HG03442 (cell line): ENCODE measurements around the gene PML.
"Not testable (repeated sequence)": the region's sequence is repeated elsewhere in the genome, so short reads cannot be mapped to it uniquely, and the experiment has no call there.

ENCODE experiments used
- ATAC-seq: cut with Tn5 transposase; IDR thresholded peaks from one replicate; pipeline ENCODE4 v1.9.1; 2021; ENCODE audit warnings: mild to moderate bottlenecking, moderate library complexity; ENCODE audit not compliant: unreplicated experiment

Gene PML

DNA sequence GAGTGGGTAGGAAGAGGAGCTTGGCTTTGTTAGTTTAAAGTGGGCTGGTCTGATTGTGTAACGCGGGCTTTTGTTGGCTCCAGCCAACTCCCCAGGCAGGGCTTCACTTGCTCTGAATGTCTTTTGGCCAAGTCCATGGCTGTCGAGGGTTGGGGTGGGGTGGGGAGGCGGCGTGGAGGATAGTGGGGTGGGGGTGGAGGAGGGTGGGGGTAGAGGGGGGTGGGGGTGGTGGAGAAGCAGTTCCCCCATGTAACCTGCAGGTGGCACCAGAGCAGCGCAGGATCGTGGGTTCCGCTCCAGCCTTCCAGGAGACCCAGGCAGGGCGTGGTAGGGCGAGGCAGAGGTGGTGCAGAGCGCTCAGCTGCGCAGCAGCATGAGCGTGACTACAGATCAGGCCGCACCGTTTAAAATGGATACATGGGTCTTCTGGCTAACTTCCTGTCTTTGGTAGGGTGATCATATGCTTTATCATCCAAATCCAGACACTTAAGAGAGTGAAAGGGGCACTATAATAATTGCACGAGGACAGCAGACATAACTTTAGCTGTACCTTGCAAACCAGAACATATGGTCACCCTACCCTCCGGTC lies 59.5 kb downstream of the PML start:
- ATAC-seq, result no peak

DNA sequence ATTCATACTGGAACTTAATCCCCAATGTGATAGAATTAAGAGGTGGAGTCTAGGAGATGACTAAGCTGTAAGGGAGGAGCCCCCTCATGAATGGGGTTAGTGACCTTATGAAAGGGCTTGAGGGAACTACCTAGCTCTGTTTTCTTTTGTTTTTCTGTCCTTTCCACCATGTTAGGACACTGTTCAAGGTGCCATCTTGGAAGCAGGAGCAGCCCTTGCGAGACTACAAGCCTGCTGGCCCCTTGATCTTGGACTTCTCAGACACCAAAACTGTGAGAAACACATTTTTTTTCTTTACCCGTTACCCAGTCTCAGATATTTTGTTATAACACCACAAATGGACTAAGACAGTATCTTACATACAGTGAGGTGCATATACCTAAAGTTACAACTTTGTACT lies 61.3 kb downstream of the PML start:
- ATAC-seq, result no peak

DNA sequence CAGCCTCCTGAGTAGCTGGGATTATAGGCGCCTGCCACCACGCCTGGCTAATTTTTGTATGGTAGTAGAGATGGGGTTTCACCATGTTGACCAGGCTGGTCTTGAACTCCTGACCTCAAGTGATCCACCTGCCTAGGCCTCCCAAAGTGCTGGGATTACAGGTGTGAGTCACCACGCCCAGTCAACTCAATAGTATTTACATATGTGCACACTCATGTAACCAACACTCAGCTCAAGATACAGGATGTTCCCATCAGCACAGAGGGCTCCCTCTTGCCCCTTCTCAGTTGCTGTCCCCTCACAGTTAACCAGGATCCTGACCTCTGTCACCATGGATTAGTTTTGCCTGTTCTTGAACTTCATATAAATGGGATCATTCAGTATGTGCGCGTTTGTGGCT lies 61.8 kb downstream of the PML start:
- ATAC-seq, result not testable (repeated sequence)

DNA sequence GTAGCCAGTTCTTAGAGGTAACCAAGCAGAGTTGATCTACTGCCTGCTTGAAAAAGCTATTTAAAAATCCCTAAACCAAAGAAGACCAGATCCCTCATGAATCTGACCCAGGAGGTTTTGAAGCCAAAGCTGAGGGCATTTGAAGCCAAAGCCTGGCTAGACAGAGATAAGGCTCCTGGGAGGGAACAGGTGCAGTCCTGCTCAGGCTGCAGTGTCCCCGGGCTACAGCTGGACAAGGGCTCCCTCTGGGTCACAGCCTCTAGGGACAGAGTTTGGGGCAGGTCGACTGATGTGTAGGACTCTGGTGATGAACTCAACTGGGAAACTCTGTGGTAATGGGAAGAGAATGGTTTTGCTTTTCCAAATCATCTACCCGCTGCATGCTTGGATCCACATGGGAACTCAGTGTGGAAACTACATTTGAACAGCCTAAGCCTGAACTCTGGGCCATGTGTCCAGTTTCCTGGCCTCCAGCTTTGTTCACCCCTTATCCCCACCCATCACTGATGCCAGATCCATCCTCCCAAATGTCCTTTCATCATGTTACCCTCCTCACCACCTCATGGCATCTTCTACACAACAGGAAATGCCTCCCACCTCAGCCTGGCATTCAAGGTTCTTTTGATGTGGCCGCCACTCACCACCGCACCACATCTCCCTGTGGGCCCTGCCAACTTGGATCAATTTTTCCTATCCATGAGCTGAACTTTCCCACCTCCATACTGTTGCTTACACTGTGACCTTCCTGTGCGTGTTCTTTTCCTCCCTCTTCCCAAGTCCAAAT lies 64.7 kb downstream of the PML start:
- not testable (repeated sequence) for ATAC-seq

DNA sequence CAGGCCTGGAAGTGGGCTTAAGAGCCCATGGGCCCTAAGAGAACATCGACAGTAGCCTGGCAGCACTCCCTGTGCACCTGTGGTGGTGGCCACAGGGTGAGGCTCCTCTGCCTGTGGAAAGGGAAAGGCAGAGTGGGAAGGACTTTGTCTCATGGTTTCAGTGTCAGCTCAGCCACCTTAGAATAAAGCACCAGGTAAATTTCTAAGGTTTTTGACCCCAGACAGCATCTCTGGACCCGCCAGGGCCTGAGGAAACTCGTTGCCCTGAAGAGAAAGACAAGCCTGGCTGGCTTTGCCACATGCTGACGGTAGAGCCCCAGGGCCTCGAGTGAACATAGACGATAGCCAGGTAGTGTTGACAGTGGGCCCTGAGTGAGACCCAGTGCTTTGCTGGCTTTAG lies 65.7 kb downstream of the PML start:
- ATAC-seq, result no peak

DNA sequence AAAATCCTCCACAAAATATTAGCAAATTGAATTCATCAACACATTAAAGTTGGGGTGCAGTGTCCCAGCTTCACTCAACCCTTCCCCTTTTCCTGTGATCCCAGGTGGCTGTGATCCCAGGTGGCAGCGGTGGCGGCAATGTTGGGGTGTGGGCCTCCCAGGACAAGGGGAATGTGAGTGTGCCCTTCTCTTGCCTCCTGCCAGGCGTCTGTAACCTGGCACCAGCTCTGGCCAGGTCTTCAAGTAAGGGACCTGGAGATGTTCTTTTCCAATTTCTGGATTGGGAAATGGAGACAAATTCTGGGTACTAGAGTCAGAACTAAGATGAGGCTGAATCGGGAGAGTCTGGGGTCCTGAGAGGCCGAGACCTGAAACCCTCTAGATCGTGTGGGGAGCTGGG lies 67.7 kb downstream of the PML start:
- ATAC-seq, result no peak

DNA sequence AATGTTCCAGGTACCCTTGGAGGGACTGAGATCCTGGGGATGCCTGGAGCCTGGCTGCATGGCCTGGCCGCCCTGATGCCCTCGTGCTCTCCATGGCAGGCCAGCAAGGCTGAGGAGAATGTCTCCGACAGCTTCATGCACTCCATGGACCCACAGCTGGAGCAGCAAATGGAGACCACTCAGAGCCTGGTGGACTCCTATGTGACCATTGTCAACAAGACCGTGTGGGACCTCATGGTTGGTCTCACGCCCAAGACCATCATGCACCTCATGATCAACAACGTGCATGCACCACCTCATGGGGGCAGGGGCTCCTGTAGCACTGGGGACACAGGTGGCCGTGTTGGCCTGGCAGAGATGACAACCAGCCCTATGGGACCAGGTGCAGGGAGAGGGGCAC lies 68.2 kb downstream of the PML start:
- no peak for ATAC-seq

DNA sequence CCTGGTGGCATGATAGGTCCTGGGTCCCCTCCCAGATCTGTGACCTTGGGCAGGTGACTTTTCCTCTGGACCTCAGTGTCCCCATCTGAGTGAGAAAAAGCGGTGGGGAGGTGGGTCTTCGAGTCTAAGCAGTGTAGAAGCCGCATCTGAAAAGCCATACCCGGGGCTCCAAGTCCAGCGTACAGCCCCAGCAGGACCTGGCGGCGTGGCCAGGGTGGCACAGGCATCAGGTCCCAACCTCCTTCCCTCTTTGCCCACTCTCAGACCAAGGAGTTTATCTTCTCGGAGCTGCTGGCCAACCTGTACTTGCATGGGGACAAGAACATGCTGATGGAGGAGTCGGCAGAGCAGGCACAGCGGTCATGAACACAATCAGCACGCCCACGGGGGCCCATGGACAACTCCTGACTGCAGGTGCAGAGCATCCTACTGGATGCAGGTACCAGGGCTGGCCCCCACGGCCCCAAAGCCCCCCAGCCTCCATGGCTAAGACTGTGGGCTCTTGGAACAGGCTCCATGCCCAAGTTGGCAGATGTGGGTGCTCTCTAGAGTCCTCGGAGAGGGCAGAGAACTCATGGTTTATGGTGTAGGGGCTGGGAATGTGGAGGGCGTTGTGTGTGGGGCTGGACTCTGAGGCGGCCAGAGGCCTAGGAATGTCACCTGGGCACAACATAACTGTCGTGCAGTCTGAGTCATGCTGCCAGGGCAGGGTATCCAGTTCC lies 69.1 kb downstream of the PML start:
- not testable (repeated sequence) for ATAC-seq

DNA sequence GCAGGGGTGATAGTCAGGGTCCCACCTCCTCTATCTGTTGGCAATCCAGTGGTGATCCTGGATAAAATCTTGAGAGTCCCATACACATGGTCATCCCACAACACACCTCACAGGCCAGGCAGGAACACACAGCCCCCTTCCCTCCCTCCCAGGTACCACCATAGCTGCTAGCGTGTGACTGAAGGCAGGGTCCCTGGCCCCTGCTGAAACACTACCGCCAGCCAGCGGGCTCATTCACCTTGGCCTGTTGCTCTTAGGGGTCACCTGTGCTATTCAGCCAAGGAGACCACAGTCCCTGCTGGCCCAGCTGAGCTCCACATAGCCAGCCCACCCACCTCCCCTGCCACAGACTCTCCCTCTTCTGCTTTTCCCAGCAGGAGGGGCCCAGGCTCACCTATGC lies 69.7 kb downstream of the PML start:
- ATAC-seq, result not testable (repeated sequence)

DNA sequence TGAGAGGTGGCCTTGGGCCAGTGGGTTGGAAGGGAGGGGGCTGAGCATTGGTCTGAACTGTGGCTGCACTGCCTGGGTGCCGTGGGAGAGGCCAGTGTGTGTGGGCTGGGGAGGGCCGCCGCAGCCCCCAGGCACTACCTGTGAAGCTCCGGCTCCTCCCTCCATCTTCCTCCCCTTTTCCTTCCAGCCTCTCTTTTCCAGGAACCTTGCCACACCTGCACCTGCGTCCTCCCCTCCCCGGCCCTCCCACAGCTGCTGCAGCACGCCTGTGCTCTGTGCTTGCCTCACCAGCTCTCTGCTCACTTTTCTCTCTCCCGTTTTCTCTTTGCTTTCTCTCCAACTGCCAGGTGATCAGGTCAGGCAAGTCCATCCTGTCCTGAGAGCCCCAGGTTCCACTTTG lies 70.3 kb downstream of the PML start:
- not testable (repeated sequence) for ATAC-seq

DNA sequence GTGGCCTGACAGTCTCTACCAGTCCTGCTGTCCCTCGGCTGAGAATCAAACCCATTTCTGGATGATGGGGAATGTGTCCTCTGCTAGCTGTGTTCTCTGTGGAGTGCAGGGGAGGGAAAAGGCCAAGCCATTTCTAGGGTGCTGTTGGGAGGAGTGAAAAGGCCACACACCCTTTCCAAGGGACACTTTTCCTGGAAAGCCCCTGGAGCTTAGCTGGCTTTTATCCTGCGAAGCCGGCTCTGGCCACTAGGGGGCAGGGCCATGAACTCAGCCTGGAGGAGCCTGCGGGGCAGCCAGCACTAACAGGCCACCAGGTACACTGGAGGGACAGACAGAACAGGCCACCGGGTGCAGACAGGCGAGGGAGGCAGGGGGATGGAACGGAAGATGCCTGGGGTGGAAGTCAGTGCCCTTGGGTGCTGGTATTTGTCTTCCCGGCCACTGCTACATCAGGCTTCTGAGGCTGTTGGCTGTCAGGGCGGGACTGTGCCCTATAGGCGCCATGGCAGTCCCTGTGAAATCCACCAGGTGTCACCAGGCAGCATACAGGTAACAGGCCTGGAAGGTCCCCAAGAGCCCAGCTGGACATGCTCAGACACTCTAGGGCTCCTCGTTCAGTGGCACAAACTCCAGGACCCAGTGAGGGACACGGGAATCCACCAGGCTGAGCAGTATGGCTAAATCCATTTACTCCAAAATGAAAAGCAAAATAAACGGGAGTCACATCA lies 71.3 kb downstream of the PML start:
- peak; percentile 61 for ATAC-seq

DNA sequence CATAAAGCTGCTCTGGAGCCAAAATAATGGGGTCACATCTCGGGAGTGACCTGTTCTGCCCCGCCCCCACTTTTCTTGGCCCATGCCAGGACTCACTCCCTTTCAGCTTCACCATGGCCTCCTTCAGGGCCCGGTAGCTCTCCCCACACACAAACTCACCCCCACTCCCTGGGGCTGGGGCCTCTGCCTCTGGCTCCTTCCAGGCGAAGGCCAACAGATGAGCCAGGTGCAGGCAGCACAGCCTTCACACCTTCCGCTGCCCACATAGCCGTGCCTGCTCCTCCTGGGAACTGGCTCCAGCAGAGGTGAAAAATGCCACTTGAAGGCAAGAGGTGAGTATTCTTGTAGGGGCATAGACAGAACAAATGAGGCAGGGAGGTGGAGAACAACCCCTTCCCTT lies 77.1 kb downstream of the PML start:
- not testable (repeated sequence) for ATAC-seq

DNA sequence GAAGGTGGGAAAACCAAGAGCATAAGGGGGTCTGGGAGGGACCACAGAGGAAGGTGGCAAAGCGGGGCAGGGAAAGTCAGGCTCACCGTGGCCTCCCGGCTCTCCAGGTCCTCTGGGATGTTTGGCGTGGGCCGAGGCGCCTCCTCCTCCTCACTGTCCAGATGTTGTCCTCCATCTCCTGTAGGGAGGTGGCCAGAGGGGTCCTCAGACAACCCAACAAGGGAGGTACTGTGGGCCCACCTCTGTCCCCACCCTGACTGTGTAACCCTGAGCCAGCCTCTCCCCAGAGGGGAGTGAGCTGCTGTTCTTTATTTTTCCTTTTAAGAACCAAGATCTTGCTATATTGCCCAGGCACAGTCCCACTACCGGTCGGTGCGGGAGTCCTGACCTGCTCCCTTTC lies 77.6 kb downstream of the PML start:
- ATAC-seq, result not testable (repeated sequence)

DNA sequence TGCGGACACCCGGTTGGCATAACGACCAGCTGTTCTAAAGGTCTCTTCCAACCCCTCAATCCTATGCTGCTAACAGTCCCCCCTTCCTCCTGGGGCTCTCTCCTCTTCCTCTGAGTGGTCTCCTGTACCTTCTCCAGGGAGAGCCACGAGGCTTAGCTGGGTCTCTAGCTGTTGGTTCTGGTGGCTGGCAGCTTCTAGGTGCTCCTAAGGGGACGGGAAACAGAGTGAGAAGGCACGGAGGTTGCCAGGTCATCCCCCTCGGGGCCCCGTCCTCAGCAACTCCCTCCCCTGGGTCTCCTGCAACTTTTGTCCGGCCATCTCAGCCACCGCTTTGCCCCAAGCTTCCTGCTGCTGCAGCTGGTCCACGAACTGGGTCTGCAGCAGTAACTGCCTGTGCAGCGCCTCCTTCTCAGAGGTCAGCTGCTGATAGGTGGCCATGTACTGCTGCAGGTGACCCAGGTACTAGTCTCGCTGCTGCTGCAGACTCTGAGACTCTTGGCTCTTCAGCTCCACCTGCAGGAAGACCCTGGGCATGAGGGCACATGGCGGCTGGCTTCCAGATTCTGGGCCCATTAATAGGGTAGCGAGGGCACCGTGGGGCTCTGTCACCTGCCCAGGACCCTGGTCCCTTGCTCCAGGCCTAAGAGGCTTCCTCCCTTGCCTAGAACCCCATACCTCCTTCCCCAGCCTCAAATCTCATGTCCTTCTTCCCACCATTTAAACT lies 78.3 kb downstream of the PML start:
- not testable (repeated sequence) for ATAC-seq

DNA sequence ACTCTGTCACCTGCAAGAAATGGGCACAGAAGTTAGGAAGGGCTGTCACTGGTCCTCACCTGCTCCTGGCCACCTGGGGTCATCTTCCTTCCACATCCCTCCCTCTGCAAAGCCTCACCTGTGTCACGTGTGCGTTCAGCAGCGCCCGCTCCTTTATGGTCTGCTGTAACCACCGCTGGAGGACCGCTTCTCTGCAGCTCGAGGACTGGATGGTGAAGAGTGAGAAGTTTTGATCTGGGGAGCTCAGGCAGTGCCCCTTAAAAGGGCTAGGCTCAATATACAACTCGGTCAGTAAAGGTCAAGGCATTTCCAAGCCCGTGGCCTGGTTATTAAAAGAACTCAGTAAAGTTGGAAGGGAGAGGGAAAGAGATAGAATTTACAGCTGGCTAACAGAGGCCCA lies 81.3 kb downstream of the PML start:
- ATAC-seq, result not testable (repeated sequence)

DNA sequence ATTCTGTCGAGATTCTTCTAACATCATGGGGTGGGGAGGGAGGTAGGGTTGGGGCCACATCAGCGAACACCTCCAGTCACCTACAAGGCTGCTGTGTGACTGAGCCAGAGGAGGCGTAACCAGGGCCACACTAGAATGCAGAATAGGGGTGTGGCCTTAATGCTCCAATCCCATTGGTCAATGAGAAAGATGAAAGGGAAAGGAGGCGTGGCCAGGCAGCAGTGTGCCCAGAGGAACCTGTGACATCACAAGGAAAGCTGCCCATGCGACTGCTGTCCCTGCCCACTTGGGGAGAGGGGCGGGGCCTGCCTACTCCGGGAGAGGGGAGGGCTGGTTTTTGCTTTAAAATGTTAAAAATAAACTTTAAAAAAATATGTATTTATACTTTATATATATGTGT lies 87.9 kb downstream of the PML start, which contains the start of gene GOLGA6A:
Gene GOLGA6A (minus strand): TSS at position 101 of the 400 bp plus-strand sequence. CDS start 41 bp downstream, at position 60.
- not testable (repeated sequence) for ATAC-seq

DNA sequence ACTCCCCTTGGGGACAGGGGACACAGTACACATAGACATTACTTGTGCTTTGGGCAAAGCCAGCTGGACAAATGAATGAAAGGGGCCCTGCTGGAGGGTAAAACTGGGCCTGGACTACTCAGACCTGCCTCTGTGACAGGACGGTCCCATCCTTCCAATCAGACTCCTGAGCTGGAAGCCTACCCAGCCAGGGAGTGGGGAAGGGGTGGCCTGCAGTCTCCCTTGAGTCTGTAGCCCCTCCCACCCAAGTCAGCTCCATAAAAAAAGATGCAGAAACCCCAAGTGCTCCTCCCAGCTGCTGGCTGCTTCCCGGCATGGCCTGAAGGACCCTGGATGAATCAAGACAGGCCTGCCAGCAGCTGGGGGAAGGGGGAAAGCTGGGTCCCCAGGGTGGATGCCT lies 100.1 kb downstream of the PML start:
- ATAC-seq, result not testable (repeated sequence)

DNA sequence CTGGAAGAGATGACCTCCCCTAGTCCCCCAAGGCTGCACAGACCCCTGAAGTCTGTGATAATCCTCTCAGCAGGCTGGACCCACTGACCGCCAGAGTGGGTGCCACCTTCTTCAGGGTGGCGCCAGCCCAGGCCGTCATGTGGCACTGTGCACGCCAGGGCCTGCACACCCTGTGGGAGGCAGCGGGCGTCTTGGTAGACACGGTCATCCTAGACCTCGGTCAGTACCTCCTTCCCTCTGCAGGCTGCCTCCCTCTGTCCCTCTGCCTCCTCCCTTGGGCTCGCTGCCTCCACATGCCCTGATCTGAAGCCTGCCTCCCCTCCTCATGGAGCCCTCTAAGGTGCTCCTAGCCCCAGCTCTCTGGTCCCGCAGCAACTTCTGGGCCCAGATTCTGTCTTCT lies 101.1 kb downstream of the PML start:
- not testable (repeated sequence) for ATAC-seq

DNA sequence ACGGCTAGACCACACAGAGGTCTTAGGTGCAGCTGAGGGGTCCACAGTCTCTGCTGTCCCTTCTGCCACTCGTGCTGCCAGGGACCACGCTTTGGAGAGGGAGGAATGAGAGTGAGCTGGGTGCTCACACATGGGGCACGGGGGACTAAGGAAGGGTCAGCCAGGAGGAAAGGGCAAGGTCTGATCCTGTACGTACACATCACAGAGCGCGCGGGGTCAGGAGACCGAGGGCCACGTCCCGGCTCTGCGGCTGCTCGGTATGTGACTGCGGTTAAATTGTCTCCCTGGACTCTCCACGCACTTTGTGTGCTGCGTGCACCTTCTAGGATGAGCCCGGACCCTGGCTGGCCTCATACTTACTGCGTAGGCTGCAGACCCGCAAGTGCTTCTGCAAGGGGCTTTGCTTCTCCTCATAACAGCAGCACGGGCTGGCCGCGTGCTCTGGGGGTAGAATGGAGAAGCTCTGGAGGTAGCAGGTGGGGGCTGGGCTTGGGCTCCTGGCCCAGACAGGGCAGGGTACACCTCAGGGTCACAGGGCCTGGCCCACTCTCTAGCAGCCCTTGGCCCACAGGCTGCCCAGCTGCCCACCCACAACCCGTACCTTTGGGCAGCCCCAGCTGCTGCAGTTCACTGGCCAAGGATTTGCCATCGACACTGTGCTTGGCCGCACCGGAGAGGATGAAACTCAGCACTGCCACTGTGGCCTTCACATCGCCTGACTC lies 102.4 kb downstream of the PML start:
- not testable (repeated sequence) for ATAC-seq
